AG04449 (cell line): Measurements from ENCODE around the gene SMIM33.
"Not testable (repeated sequence)": the region's sequence is repeated elsewhere in the genome, so short reads cannot be mapped to it uniquely, and the experiment has no call there.

Source experiments
- CTCF ChIA-PET: fragments of 350-600 bp; formaldehyde crosslinking; extraction: SDS; loops from one replicate; lab custom pipeline; 2021; ENCODE audit warnings: antibody characterized with exemption; lab: Yijun Ruan, JAX
- POLR2A ChIA-PET: fragments of 400-600, 350-600 bp; formaldehyde crosslinking; extraction: SDS; loops from one replicate; lab custom pipeline; 2020; ENCODE audit warnings: antibody characterized with exemption, inconsistent platforms; lab: Yijun Ruan, JAX
- DNase-seq: peaks from one replicate; pipeline ENCODE4 v3.0.0-alpha.2; 2010; ENCODE audit warnings: low read depth, low spot score
- H3K4me3 ChIP-seq: 2 replicates; pipeline ENCODE4 v1.5.1; 2011; ENCODE audit warnings: low read depth, mild to moderate bottlenecking, control low read depth, low read length
- TF ChIP-seq, protein P1 (sequence below): IDR thresholded peaks from one replicate; pipeline ENCODE4 v1.5.1; 2011; ENCODE audit warnings: mild to moderate bottlenecking, moderate library complexity, low read length, control low read depth, inconsistent platforms; ENCODE audit not compliant: insufficient read depth; ENCODE audit errors: missing control alignments

The SMIM33 gene

DNA sequence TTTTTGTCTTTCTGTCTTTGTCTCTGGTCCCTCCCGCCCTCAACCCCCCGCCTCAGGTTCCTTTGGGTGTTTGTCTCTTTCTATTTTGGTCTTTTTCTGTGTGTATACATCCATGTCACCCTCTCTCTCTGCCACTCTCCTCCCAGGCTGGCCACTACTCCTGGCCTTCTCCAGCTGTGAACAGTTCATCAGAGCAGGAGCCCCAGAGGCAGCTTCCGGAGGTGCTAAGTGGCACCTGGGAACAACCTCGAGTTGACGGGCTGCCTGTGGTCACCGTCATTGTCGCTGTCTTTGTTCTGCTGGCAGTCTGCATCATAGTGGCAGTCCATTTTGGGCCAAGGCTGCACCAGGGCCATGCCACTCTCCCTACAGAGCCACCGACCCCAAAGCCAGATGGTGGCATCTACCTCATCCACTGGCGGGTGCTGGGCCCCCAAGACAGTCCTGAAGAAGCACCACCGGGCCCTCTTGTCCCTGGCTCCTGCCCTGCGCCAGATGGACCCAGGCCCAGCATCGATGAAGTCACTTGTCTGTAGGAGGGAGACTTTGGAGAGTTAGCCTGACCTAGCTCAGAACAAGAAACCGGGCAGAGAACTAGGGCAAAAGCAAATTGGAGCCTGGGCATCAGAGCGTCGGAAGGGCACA is 1.7 kb downstream of the SMIM33 start:
- CTCF ChIA-PET, result interaction anchor here (1.1 to 1.2 kb wide), 2 partner anchors 10 to 27 kb away, joined by 3 read pairs; partner anchors contain the start of gene ECSCR

DNA sequence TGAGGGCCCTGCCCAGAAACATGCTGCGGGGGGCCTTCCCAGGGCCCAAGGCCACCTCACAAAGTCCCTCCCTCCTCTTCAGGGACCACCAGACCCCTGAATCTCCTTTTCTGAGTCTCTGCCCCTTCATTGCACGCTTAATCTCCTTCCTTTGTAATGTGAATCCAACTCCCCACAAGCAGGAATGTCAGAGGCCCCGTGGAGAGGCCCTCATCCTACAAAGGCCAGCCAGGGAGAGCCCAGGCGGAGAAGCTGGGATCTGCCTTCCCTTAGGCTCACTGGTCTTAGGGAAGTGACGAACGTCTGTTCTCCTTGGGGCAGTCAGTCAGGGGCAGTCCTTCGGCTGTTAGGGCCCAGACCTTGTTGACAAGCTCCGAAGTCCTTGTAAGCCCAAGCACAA is 2.3 kb downstream of the SMIM33 start:
- no peak for DNase-seq
- TF ChIP-seq, protein P1, sequence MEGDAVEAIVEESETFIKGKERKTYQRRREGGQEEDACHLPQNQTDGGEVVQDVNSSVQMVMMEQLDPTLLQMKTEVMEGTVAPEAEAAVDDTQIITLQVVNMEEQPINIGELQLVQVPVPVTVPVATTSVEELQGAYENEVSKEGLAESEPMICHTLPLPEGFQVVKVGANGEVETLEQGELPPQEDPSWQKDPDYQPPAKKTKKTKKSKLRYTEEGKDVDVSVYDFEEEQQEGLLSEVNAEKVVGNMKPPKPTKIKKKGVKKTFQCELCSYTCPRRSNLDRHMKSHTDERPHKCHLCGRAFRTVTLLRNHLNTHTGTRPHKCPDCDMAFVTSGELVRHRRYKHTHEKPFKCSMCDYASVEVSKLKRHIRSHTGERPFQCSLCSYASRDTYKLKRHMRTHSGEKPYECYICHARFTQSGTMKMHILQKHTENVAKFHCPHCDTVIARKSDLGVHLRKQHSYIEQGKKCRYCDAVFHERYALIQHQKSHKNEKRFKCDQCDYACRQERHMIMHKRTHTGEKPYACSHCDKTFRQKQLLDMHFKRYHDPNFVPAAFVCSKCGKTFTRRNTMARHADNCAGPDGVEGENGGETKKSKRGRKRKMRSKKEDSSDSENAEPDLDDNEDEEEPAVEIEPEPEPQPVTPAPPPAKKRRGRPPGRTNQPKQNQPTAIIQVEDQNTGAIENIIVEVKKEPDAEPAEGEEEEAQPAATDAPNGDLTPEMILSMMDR, result no peak

More for the DNA sequence above, 1.7 kb downstream of the SMIM33 start:
- TF ChIP-seq, protein P1, result no peak
- no peak overlapping the region for H3K4me3 ChIP-seq
- POLR2A ChIA-PET, result interaction anchor here (1.9 kb wide), 1 partner anchor 34 kb away, joined by 6 read pairs; the partner anchor contains the start of gene DNAJC18
- no peak for DNase-seq

DNA sequence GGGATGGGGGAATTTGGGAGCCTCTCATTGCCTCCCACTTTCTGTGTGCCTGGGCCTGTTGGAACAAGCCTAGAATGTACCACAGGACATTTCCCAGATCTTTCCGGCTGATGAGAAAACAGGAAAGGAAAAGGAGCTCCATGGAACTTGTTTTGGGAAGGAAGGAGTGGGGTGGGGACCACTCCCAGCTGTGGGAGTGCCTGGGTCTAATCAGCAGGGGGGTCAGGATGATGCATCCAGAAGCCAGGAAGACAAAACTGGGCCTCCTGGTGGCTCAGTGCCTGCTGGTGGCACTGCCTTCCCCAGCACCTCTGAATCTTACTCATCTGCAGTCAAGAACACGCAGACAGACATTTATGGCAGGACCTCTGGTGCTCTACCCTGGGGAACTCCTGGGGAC is 2.8 kb downstream of the SMIM33 start:
- POLR2A ChIA-PET, result interaction anchor here (1.9 kb wide), 1 partner anchor 35 kb away, joined by 6 read pairs; the partner anchor contains the start of gene DNAJC18
- no peak overlapping the region for H3K4me3 ChIP-seq
- CTCF ChIA-PET, result interaction anchor here (0.9 to 1.4 kb wide), 5 partner anchors 9 to 44 kb away, joined by 3 to 4 read pairs (median 3); partner anchors contain the start of genes ECSCR and STING1
- DNase-seq, result no peak
- TF ChIP-seq, protein P1, result peak; percentile 7

More for the DNA sequence above, 2.3 kb downstream of the SMIM33 start:
- ChIA-PET POLR2A (interaction anchor here (1.9 kb wide), 1 partner anchor 34 kb away, joined by 6 read pairs; the partner anchor contains the start of gene DNAJC18), CTCF (interaction anchor here (0.9 to 1.4 kb wide), 5 partner anchors 9 to 43 kb away, joined by 3 to 4 read pairs (median 3); partner anchors contain the start of genes ECSCR and STING1)
- no peak overlapping the region for H3K4me3 ChIP-seq

DNA sequence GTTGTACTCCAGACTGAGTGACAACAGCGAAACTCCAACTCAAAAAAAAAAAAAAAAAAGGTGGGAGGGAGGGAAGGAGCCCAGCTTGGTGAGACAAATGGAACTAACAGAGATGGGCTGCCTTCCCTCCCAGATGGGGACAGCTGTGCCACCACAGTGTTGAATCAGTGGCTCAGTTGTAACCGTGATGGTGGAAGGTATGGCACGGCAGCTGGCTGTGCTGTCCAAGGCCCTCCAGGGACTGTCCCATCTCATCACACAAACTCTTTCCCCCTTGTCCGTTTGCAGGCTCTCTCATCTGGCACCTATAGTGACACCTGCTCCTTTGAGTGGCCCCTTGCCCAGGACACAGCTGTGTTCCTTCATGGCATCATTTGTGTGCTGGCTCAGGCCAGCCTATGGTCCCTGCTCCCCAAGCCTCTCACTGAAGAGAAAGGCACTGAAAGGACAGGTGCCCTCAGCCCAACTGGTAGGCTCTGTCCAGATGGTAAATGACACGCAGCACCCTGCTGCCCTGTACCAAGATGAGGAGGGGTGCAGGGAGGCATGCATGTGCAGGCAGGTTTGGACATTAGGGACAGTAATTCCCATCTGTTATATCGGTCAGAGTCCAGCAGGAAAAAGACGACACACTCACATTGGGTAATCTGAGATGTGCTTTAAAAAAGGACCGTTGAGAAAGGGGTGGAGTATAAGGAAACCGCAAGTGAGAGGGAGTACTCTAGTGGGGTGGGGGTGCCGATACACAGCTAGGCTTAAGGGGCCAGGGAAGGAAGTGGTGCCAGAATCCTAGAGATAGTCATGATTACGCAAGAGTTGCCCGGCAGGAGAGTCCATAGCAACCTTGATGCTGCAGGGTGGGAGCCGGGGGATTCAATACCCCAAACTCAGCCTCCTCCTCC is 4.3 kb downstream of the SMIM33 start:
- POLR2A ChIA-PET, result no interaction called here
- TF ChIP-seq, protein P1, result no peak
- CTCF ChIA-PET, result no interaction called here
- no peak overlapping the region for H3K4me3 ChIP-seq
- no peak for DNase-seq

DNA sequence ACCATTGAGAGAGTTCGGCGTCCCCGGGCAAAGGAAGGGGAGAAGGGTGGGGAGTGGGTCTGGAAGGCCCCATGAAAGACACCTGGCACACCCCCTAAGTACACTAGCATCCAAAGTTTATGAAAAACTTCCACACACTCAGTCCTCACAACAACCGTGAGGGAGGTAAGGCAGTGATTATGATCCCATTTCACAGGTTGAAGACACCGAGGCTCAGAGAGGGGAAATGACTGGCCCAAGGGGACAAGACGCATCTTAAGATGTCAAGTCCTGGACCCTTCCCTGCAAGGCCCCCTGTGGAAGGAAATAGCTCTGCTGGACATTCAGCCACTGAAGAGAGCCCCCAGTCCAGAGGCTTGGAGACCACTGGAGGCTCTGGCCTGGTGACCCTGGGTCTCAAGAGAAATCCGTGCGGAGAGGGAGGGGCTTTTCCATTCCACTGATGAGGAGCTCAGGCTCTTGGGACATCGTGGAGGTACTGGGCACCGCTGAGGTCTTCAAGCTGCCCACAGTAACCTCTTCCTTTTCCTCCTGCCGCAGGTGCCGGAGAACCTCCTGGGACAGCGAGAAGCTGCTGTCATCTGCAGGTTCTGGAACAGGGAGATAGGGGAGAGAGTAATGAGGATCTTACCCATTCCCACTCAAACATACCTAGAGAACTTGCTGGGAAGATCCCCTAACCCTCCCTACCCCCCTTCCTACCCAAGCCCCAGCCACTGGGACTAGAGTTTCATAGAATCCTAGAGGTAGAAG is 5.2 kb downstream of the SMIM33 start:
- TF ChIP-seq, protein P1, result no peak
- no peak overlapping the region for H3K4me3 ChIP-seq
- POLR2A ChIA-PET, result interaction anchor here (0.7 kb wide), 1 partner anchor 7 kb away, joined by 3 read pairs; no protein-coding TSS in a partner anchor
- DNase-seq, result no peak
- CTCF ChIA-PET, result no interaction called here

DNA sequence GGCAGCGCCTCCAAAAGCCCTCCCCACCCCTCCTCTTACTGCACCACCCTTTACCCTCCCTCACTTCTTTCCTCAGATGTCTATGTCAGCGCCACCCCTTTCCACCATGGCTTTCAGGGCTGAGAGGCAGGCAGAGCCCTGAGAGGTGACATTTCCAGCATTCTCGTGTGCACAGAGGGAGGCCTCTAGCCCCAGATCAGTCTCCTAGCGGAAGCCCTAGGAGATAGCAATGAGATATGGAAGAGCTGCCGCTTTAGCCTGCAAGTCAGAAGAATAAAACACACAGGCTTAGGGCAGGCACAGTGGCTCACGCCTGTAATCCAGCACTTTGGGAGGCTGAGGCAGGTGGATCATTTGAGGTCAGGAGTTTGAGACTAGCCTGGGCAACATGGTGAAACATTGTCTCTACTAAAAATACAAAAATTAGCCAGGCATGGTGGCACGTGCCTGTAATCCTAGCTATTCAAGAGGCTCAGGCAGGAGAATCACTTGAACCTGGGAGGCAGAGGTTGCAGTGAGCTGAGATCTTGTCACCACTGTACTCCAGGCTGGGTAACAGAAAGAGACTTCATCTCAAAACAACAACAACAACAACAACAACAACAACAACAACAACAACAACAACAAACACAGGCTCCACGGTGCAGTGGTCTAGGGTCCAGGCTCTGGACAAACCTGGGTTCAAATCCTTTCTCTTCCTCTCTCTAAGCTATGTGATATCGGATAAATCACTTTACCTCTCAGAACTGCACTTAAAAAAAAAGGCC is 8.0 kb downstream of the SMIM33 start:
- CTCF ChIA-PET, result interaction anchor here (0.6 to 1.0 kb wide), 7 partner anchors 17 to 958 kb away, joined by 3 to 4 read pairs (median 3); no protein-coding TSS in a partner anchor
- POLR2A ChIA-PET, result interaction anchor here (0.7 kb wide), 1 partner anchor 54 kb away, joined by 3 read pairs; no protein-coding TSS in a partner anchor
- DNase-seq, H3K4me3 ChIP-seq: not testable (repeated sequence)

DNA sequence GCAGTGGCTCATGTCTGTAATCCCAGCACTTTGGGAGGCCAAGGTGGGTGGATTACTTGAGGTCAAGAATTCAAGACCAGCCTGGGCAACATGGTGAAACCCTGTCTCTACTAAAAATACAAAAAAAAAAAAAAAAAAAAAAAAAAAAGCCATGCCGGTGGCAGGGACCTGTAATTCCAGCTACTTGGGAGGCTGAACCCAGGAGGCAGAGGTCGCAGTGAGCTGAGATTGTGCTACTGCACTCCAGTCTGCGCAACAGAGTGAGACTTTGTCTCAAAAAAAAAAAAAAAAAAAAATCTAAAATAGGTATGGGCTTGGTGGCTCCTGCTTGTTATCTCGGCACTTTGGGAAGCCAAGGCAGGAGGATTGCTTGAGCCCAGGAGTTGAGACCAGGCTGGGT is 8.9 kb downstream of the SMIM33 start:
- ChIA-PET CTCF (interaction anchor here (0.7 to 1.0 kb wide), 2 partner anchors 38 to 58 kb away, joined by 3 to 4 read pairs; no protein-coding TSS in a partner anchor), POLR2A (interaction anchor here (0.7 kb wide), 1 partner anchor 25 kb away, joined by 4 read pairs; no protein-coding TSS in a partner anchor)
- not testable (repeated sequence) for DNase-seq, H3K4me3 ChIP-seq
